Fibroblast of skin of left biceps (primary cell): ENCODE measurements around the gene DDR2.

ENCODE experiments used
- DNase-seq, 2 experiments: peaks; one replicate each; pipeline ENCODE4 v3.0.0-alpha.2; 2013; ENCODE audit warnings: low read depth in 2 of 2

The DDR2 gene

DNA sequence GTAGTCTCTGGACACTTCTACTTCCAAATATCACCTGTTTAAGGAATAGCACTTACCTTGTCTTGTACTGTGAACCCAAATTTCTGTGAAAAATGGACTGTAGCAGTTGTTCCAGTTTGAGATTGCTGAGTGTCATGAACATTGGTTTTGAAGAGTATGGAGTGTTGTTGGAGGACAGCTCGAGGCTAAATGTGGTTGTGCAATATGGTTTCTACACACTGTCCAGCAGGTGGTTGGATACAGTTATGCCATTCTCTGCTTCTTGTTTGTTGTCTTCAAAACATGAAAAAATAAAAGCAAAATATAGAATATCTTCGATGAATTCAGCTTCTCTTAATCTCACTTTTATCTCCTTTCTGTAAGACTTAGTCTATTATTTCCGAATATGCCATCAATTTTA, 67.1 kb downstream of the DDR2 start:
- no peak for DNase-seq

DNA sequence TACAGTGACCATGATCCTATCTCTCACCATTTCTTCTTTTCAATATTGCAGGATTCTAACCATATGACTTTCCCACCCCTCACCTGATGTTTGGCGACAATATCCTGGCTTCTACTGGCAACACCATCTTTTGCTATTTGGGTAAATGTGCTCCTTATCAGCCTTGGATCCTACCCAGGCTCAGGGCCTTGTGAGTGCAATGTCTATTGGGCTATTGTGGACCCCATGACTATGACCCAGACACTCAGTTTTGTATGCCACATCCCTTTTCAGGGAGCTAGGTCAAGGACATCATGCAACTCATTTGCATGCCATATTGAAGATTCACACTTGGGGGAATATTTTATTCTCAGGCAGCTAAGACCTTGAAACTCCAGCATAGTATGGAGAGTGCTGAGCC, 67.9 kb downstream of the DDR2 start:
- DNase-seq = no peak

DNA sequence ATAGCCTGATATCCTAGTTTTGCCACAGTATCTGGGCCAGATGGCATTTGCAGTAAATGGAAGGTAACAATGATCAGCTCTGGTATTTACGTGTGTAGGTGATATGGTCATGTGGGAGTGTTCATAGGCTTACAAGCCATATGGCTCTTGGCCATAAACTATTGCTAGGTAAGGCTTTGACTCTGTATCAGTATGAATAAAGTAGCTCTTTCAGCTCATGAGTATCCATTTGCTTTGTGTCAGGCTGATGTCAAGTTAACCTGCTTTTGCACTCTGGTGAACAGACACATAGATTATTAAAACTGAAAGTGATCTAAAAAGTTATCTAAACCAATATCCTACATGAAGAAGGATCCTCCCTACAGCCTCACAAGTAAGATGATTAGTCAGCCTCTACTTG, 69.0 kb downstream of the DDR2 start:
- DNase-seq = no peak

DNA sequence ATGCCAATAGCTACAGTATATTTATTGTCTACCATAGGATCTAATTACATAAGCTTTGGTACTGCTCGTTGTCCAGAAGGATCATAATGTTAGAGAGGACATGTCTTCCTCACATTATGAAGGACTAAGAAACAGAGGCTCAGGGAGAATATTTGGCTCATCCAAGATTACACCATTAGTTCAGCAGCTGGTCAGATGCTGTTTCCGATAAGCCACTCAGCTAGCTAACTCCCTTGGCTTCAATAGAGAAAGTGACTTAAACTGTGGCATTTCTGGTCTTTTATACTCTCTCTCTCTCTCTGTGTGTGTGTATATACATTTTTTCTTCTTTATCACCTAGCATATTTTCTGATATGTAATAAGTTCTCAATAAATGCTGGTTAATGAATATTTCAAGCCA, 70.4 kb downstream of the DDR2 start:
- no peak for DNase-seq

DNA sequence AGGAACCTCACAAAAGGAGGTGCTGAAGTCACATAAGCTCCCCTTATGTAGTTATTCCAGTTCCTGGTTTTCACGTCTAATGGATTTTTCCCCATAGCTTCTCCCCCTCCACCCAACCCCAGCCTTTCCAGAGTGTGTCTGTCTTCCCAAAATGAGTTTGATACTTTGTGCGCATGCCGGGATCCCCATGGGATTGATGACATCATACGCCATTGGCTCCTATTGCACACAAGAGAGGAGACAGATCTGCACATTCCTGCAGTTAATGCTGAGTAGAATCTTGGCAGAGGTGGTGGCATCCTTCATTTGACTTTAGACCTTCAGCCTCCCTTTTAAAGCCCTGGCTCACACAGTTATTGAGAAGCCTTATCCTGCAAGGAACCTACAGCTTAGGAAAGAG, 71.4 kb downstream of the DDR2 start:
- DNase-seq = no peak

DNA sequence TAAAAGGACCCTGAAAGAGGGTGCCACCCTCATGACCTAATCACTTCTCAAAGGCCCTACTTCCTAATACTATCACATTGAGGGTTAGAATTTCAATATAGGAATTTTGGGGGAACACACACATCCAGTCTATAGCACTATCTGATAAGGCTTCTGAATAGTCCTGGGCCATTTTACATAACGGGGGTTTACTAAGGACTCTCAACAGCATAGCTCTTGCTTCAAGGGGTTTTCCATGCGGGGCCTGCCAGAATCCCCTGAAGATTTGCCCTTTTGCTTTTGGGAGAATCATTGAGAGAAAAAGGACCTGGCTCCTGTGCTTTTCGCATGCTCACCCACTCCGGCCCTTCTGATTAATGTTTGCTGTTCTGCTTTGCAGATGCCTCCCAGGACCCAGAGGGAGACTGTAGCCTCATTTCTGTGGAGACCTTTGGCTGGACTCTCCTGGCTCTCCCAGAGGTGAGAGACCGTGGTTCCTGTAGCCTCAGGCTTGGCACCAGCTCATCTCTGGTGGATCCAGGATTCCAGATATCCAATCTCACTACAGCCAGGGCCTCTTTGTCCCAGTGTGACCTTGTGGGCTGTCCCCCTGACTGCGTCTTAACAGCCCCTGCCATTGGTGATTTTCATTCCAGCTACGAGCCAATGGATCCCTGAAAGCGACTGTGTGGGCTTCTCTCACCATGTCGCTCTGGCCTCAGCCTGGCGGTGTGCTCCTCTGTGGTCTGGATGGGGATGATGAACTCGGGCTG, 72.6 kb downstream of the DDR2 start:
- no peak for DNase-seq

DNA sequence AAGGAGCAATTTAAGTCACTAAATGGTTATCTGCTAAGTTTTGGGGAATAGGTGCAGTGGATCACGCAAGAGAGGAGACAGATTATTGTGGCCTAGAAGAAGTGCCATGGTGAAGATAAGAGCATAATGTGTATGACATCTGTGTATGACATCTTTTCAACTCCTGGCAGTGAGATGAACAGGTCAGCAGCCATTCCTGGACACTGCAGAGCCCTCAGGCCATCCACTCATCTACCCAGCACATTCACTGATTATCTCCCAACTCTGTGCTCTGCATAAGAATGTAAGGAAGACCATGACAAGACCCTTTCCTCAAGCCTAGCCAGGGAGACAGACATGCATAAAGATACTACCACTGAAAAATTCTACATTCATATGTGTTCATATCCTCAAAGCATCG, 73.7 kb downstream of the DDR2 start:
- DNase-seq = no peak

DNA sequence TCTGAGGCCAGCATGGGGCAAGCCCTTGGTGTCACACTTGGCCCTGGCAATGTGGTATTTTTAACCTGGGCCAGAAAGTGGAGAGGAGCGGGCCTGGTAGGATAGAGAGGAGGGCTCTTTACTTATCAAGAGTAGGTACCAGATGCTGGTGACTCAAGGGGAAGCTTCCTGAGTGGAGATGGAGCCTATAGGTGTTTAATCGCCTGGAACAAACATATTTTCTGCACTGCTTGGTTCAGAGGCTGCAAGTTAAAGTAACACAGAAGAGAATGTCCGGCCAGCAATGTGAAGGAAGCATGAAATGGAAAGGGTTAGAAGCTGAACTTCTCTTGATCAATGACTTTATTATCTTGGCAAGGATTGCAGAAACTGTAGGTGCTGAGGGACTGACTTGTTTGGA, 74.3 kb downstream of the DDR2 start:
- DNase-seq = no peak

DNA sequence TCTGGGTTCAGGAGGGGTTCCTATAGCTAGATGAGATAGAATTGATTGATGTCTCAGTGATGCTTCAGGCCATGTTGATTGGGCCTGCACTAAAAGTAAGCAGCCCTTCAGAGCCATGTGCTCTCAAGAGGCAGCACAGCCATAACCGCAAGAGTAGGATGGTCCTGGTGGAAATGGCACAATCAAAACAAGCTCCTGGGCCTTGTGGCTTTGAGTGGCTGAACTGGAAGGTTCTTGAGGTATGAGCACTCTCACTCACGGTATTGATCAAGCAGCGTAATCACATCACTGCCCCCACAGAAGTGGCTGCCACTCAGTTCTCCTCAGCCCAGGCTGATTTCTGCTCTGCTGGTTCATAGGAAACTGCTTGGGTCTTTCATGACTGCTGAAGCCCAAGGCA, 76.0 kb downstream of the DDR2 start:
- DNase-seq = no peak

DNA sequence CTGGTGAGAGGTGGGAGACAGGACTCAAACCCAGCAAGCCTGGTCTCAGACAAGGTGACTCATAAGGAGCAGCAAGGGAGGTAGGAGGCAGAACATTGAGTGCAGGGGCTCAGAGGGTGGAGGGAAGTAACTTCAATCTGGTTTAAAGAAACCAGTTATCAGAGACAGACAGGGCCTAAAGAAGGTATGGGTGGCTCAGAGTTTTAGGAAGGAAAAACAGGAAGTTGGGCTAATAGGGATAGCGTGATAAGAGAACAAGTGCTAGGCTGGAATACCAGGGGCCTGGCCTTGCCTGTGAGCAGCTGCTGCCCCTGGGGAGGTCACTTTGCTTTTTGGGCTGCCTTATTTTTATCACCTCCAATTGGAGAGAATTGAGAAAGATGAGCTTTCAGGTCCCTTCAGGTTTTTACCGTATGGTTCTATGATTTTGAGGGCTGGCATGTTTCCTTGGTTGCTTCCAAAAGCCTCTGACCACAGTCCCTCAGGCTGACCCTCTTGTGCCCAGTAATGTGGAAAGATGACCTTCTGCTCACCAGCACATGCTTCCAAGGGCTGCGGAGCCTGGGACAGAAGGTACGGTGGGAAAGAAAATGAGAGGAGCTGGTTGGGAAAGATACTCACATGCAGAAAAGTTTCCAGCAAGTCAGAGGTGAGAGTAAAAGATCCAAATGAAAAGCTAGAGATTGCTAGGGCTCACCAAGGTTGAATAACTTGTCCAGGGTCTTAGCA, 77.0 kb downstream of the DDR2 start:
- DNase-seq = no peak

DNA sequence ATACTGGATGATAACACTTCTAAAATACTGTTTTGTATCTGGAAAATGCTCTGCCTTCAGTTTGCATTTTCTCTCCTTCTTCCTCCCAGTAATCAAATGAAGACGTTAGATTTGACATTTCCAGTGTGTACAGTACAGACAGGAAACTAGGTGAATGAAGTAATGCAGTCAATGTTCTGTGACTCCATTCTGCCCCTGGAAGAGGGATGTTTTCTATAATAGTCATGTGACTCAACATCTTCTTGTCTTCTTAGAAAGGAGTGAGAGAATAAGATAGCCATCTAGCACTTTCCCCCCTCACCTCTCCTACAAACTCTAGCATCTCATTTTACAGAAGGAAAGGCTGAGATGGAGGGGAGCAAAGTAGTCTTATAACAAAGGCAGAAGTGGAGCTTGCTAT, 77.6 kb downstream of the DDR2 start:
- no peak for DNase-seq

DNA sequence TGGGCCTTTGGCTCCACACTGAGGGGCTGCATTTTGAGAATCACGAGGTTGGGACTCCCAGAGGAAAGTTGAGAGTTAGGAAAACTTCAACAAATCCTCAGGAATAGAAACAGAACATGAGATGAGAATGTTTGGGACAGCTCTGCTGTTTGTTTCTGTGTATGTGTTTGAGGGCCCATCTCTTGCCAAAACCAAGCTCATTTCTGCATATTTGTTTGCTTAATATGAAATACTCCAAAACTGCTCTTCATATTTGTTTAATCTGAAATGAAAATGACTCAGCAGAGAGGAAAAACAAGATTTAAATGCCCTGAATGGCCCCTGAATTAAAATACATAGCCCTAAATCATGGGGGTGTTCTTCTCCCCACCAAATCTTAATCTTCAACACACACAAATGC, 78.1 kb downstream of the DDR2 start:
- DNase-seq = no peak

DNA sequence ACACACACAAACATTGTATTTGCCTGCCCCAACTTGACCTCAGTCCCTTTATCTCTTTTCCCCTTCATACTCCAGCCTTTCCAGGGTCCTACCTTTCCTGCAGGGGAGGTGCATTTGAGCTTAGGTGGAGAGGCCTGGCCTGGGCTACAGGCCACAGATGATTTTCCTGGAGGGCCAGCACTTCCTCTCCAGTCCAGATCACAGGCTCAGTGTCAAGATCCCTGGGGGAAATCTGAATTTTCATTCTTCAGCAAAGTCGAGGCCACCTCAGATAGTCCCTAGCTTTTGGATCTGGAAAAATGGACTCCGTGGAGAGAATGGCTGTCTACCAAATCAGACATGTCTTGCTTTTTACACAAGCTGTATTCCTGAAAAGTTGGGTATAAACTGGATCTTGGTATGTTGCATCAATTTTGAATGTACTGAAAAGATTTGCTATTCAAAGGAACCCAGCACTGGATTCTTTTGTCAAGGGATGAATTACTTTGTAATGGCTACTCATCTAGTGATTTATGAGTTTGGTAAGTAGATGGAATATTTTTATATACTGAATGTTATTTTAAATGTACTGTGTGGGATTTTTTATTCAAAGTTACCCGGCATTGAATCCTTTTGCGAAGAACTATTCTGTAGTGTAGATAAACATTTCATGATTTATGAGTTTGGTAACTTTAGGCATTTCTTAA, 78.7 kb downstream of the DDR2 start:
- DNase-seq = no peak

DNA sequence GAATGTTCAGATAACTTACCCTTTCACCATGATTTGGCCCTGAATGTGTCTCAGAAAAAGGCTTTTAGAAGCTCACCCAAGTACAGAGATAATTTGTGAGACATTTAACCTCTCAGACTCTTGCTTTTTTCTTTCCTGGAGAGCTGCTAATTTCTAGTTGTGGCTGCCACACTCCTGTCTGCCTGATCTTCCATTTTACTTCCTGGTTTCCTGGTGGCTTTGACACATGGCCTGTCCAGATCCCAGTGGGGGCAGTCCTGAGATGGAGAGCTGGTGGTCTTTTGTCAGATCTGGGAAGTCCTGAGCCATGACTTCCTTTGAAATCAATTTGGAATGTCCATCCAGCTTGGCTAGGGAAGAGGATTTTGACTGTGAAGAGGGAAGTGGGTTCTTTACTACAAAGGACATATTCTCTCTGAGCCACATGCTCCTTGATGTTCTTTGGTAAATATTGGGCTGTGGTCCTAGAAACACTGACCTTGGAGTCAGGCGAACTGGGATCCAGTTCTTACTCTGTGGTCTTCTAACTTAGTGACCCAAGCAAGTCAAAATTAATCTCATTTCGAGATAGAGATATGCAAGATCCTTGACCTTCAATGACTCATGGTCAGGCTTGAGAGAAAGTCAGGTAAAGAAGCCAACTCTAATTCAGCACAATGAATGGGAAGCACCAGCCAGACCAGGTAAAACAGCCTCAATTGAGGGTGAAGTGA, 80.2 kb downstream of the DDR2 start:
- no peak for DNase-seq

DNA sequence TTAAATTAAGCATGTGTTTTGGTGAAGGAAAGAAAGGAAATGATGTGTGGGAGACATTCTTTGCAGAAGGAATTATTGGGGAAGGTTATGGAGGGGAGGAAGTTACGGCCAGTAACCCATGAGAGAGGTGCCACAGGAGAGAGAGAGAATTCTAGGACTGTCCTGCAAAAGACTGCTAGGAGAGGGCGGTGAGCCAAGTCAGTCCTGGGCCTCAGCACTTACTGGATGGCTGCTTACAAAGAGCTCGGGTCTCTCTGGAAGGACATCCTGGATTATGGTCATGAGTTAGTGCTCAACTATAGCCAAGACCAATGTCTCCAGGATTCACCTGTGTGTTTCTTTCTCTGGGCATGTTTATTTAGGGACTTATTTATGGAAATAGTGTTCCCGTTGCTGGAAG, 83.9 kb downstream of the DDR2 start:
- no peak for DNase-seq

DNA sequence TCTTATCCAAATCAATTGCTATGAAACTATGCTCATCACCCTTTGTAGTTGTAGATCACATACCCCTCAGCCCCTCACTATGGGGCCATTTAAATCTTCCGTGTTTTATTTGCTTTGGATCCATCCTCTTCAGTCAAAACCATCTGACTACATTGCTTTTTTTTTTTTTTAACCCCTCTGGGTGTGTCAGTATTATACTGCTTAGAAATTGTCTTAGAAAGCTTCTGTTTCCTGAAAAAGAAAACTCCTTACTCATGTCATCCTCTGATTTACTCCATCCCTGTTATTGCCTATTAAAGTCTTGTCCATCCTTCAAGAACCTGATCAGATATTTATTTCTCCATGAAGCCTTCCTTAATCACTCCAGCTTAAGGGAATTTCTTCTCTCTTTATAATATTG, 84.3 kb downstream of the DDR2 start:
- DNase-seq = no peak

DNA sequence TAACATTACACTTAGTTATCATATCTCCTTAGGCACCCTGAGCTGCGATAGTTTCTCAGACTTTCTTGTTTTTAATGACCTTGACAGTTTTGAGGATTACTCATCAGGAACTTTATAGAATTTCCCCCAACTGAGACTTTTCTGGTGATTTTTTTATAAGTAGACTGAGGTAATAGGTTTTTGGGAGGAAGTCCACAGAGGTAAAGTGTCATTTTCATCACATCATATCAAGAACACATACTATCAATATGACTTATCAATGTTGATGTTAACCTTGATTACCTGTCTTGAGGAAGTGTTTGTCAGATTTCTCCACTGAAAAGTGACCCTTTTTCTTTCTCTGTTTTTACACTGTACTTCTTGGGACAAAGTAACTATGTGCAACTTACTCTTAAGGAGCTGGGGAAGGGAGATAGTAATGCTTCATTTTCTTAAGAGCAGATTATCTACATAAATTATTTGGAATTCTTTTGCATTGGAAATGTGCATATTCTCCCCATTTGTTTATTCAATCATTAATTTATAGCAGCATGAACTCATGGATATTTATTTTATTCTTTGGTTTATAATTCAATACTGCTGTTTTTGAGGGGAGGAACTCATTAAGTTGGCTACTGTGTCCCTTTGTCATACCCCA, 85.4 kb downstream of the DDR2 start:
- DNase-seq = no peak

DNA sequence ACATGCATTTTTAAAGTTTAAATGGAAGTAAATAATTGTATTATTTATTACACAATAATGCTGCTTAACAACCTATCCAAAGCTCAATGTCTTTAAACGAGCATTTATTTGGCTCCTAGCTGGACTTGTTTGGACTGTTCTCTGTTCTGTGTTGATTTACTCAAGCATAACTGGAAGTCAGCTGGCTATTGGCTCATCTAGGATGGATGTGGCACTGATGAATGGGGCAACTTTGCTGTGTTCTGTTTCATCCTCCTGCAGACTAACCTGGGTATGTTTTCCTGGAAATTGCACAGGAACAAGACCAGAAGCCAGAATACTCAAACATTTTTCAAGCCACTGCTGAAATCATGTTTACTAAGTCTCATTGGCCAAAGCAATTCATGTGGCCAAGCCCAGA, 87.4 kb downstream of the DDR2 start:
- DNase-seq = no peak

DNA sequence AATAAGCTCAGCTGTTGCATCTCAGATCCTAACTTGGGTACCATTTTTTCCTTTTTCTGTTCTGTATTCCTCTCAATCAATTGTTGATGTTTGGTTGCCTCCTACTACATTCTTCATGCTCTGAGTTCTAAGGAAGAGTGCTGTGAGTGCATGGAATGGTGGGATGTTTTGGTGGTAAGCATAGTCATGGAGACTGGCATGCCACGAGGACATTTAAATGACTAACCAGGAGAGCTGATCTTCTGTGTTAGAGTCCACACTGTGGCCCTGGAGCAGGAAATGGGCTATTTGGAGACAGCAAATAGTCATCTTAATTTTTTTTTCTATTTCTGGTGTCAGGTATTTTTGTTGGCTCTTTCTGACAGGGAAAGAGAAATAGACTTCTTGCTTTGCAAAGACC, 88.7 kb downstream of the DDR2 start:
- DNase-seq = no peak

DNA sequence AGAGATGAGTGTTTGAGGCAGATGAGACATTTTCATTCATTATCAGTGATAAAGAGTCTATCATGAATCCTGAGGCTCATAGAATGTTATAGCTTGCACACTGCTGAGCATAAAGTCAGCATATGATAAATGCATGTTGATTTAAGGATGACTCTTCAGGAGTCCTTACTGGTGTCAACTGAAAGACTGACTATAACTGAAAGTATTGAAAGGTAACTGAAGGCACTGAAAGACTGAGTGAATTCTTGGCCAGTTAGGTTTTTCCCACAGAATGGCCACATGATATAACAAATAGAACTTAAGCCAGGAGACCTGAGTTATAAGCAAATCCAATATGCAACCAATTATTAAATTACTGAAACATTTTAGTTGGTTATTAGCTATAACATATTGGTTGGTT, 89.2 kb downstream of the DDR2 start:
- DNase-seq = no peak

DNA sequence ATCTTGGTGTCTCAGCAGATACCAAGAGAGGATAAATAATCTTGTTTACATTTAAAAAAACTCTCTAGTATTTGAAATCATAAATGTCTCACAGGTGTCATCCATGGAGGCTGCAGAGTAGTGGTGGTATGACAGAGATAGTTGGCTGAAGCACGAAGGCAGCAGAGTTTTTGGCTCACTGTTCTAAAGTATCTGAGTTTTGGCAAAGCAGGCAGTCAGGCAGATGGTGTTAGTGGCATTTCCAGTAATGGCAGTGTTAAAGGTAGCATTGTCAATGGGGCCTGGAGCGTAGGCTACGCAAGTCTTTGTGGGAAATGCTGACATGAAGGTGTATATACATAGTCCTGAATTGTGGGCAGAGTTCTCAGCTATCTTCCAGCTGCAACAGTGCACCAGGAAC, 89.8 kb downstream of the DDR2 start:
- no peak for DNase-seq

DNA sequence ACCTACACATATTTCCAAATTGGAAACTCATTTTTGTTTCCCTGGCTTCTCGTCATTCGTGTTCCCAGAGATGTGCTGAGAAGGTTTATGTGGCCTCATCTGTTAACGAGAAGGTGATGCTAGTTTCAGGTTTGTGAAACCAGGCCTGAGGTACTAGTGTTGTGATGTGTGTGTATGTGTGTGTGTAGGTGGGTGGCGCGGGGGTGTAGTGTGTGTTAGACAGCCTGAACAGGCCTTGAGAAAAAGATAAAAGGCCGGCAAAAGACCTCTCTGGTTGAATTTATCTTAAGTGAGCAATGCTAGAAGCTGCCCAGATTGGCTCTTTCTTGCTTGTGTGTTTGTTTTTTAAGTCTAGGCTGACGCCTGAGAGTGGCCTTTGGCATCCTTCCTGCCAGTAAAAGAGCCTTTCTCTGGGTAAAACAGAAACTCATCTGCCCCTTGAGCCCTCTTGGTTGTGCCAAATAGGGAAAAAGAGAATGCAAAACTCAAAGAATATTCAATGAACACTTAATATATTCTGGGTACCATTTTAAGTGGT, 92.4 kb downstream of the DDR2 start:
- DNase-seq = no peak
